AG09309 (cell line): ENCODE measurements around the gene CCDC134.

ENCODE experiments used
- DNase-seq: peaks from one replicate; pipeline ENCODE4 v3.0.0-alpha.2; 2010; ENCODE audit warnings: low read depth
- H3K4me3 ChIP-seq: 2 replicates; pipeline ENCODE4 v1.5.1; 2011; ENCODE audit warnings: mild to moderate bottlenecking, low read depth, low read length, moderate library complexity; ENCODE audit not compliant: control insufficient read depth
- CTCF ChIP-seq: IDR thresholded peaks from 2 replicates; pipeline ENCODE4 v1.5.1; 2011; ENCODE audit warnings: mild to moderate bottlenecking, low read depth, low read length, inconsistent platforms; ENCODE audit not compliant: insufficient read depth, control insufficient read depth; ENCODE audit errors: missing control alignments

The CCDC134 gene

GRCh38 chr22:41838842-41839618, 38.6 kb downstream of the CCDC134 start:
- no peak for TF ChIP-seq CTCF
- no peak overlapping the region for H3K4me3 ChIP-seq
- no peak for DNase-seq

- no peak overlapping the region for H3K4me3 ChIP-seq
- DNase-seq, result no peak
- TF ChIP-seq CTCF, result no peak
These were observed 39.7 kb downstream of the CCDC134 start for GRCh38 chr22:41840216-41840615.

- no peak overlapping the region for H3K4me3 ChIP-seq
- TF ChIP-seq CTCF, result no peak
- DNase-seq, result no peak
These were observed 40.7 kb downstream of the CCDC134 start for GRCh38 chr22:41841085-41841712.

GRCh38 chr22:41842996-41843970, 42.8 kb downstream of the CCDC134 start:
- DNase-seq, result no peak
- no peak for TF ChIP-seq CTCF
- H3K4me3 ChIP-seq, result no peak overlapping the region

- TF ChIP-seq CTCF, result no peak
- H3K4me3 ChIP-seq, result no peak overlapping the region
- no peak for DNase-seq
These were observed 43.6 kb downstream of the CCDC134 start for GRCh38 chr22:41844036-41844435.

GRCh38 chr22:41844513-41844912, 44.0 kb downstream of the CCDC134 start:
- TF ChIP-seq CTCF, result no peak
- no peak overlapping the region for H3K4me3 ChIP-seq
- no peak for DNase-seq
